Kidney (tissue), 14 donors: ENCODE measurements around the gene TMA7B. TPM values are rescaled to one million over a fixed set of nuclear protein-coding genes. Genes with fewer than 3 reads are reported as not detected.

Experiments
- DNase-seq, 5 donors: peaks; one replicate each; pipeline ENCODE4 v3.0.0-alpha.2; 2013 to 2020
- FAIRE-seq: peaks from 2 replicates; lab custom pipeline; 2012; peaks lifted over from hg19 to GRCh38; lab: Jason Lieb, UNC
- H3K27ac ChIP-seq, 2 donors: one replicate each; pipeline ENCODE4 v1.7.0; 2013; ENCODE audit warnings: low read depth in 2 of 2, low read length in 2 of 2, inconsistent platforms in 1 of 2
- H3K27me3 ChIP-seq: one replicate; pipeline ENCODE4 v1.7.1; 2013; ENCODE audit warnings: low read length, inconsistent platforms; ENCODE audit not compliant: control insufficient read depth, insufficient read depth
- H3K36me3 ChIP-seq, 3 donors: one replicate each; pipeline versions ENCODE4 v1.7.0 to v1.7.1; 2013; ENCODE audit warnings: low read length in 3 of 3, control low read depth in 1 of 3, inconsistent platforms in 1 of 3; ENCODE audit not compliant: insufficient read depth in 3 of 3, control insufficient read depth in 2 of 3
- H3K4me1 ChIP-seq, 3 donors: one replicate each; pipeline versions ENCODE4 v1.7.0 to v1.7.1; 2013; ENCODE audit warnings: low read length in 3 of 3, inconsistent platforms in 1 of 3, low read depth in 1 of 3; ENCODE audit not compliant: control insufficient read depth in 2 of 3, insufficient read depth in 2 of 3
- H3K4me3 ChIP-seq, 3 donors: one replicate each; pipeline versions ENCODE4 v1.7.0 to v1.8.1; 2013; ENCODE audit warnings: low read length in 3 of 3, control low read depth in 1 of 3, inconsistent platforms in 1 of 3
- H3K9ac ChIP-seq, 3 donors: one replicate each; pipeline versions ENCODE4 v1.7.0 to v1.7.1; 2013; ENCODE audit warnings: low read length in 3 of 3, control low read depth in 1 of 3, inconsistent platforms in 1 of 3
- H3K9me3 ChIP-seq, 3 donors: one replicate each; pipeline versions ENCODE4 v1.7.0 to v1.7.1; 2013; ENCODE audit warnings: low read length in 3 of 3, control low read depth in 1 of 3, inconsistent platforms in 1 of 3; ENCODE audit not compliant: control insufficient read depth in 2 of 3, insufficient read depth in 1 of 3
- intact Hi-C: fragments of 100-400 bp; cut with DNase I; formaldehyde crosslinking; loops from one replicate; pipeline ENCODE4 v1.11.1; 2022
- polyA plus RNA-seq: library from polyadenylated mRNA; stranded (reverse); fragments of 350-450 nt; fragmentation: Illumina TruSeq; extraction: RNeasy Lipid Tissue Mini Kit (QIAGEN cat#74804); gene quantifications from one replicate; pipeline ENCODE4 v1.2.3, GENCODE V29; 2014; ENCODE audit warnings: low read depth, low replicate concordance; ENCODE audit not compliant: insufficient read depth
- total RNA-seq: library from RNA; stranded (reverse); fragmentation: NEBNext Ultra II Directional; extraction: Animal tissue kit (Norgen Biotek cat#: 25700); gene quantifications from one replicate; pipeline ENCODE4 v1.2.1, GENCODE V29; 2021
- TF ChIP-seq, protein P1 (sequence below): IDR thresholded peaks from 3 replicates; pipeline ENCODE4 v1.5.1; 2012; ENCODE audit warnings: mild to moderate bottlenecking, moderate library complexity, borderline replicate concordance; ENCODE audit not compliant: insufficient read depth; ENCODE audit errors: extremely low read depth
- donor health status: control.
- donor health status: control.
- donor health status: control.
- donor health status: control.
- donor health status: control.
- donor health status: DM: yes; HTN: yes; CAD: no.
- donor health status: Normal renal cell carcinoma (clear cell type).

TMA7B gene
- total and polyA plus RNA-seq, 2 donors from 2014 or later = 0.63 TPM; not detected in 1

DNA sequence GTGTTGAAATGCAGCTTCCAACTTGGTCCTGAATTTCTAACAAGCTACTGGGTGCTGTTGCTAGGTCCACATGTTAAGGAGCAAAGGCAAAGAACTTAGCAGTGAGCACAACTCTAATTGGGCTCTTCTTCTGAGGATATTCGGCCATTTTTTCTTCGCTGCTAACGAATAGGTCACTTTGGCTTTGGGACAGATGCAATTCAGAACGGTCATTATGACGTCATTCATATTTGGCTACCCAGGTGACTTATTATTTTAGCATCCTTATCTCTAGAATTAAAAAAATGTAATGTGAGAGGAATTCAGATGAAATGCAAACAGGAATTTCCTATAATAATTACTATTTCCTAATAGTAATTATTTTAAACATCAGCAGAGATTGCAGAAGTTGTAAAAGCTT lies 13.9 kb downstream of the TMA7B start:
- no peaks in the 10 kb centered on the region for H3K4me1 ChIP-seq
- TF ChIP-seq, protein P1, sequence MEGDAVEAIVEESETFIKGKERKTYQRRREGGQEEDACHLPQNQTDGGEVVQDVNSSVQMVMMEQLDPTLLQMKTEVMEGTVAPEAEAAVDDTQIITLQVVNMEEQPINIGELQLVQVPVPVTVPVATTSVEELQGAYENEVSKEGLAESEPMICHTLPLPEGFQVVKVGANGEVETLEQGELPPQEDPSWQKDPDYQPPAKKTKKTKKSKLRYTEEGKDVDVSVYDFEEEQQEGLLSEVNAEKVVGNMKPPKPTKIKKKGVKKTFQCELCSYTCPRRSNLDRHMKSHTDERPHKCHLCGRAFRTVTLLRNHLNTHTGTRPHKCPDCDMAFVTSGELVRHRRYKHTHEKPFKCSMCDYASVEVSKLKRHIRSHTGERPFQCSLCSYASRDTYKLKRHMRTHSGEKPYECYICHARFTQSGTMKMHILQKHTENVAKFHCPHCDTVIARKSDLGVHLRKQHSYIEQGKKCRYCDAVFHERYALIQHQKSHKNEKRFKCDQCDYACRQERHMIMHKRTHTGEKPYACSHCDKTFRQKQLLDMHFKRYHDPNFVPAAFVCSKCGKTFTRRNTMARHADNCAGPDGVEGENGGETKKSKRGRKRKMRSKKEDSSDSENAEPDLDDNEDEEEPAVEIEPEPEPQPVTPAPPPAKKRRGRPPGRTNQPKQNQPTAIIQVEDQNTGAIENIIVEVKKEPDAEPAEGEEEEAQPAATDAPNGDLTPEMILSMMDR = no peak
- H3K9me3 ChIP-seq = no peaks in the 10 kb centered on the region
- intact Hi-C loops = no loop called here
- H3K27me3 ChIP-seq = no peaks in the 10 kb centered on the region
- DNase-seq (no peak), FAIRE-seq (no peak)
- H3K9ac ChIP-seq = no peak overlapping the region
- H3K27ac ChIP-seq = no peak overlapping the region
- H3K4me3 ChIP-seq = no peak overlapping the region
- H3K36me3 ChIP-seq = no peaks in the 10 kb centered on the region

DNA sequence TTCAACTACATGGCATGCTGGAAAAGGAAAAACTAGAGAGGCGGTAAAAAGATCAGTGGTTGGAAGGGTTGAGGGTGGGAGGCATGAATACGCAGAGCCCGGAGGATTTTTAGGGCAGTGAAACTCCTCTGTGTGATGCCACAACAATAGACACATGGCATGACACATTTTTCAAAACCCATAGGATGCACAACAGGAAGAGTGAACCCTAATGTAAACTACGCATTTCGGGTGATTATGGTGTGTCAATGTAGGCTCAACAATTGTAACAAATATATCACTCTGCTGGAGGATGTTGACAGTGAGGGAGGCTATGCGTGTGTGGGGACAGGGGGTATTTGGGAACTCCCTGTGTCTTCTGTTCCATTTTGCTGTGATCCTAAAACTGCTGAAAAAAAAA lies 18.9 kb downstream of the TMA7B start:
- intact Hi-C loops = no loop called here
- H3K9me3 ChIP-seq = no peaks in the 10 kb centered on the region
- FAIRE-seq = no peak

DNA sequence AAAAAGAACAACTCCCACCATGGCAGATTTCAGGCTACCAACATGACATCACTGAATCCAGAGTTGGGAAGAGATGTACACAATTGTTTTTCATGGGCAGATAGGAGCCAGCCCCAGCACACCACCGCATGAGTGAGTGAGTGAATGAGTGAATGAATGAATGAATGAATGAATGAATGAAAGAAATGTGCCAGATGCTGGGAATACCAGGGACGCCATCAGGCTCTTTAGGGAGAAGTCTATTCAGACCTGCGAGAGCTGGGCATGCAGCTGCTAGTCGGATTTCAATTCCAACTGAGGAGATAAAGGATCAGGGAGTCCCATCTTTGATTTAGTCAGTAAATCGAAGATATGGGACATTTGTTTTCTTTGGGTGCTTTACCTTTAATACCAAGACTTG lies 19.3 kb downstream of the TMA7B start:
- DNase-seq = no peak
- Histone ChIP-seq H3K4me3 (no peak overlapping the region), H3K27me3 (no peaks in the 10 kb centered on the region), H3K36me3 (no peaks in the 10 kb centered on the region), H3K4me1 (no peaks in the 10 kb centered on the region), H3K27ac (no peak overlapping the region), H3K9me3 (no peaks in the 10 kb centered on the region), H3K9ac (no peak overlapping the region)
- no peak for FAIRE-seq
- TF ChIP-seq, protein P1 = no peak
- intact Hi-C loops = no loop called here

More for the DNA sequence above, 18.9 kb downstream of the TMA7B start:
- Histone ChIP-seq H3K27ac (no peak overlapping the region), H3K4me1 (no peaks in the 10 kb centered on the region), H3K4me3 (no peak overlapping the region), H3K27me3 (no peaks in the 10 kb centered on the region), H3K36me3 (no peaks in the 10 kb centered on the region), H3K9ac (no peak overlapping the region)
- no peak for DNase-seq
- TF ChIP-seq, protein P1 = no peak

DNA sequence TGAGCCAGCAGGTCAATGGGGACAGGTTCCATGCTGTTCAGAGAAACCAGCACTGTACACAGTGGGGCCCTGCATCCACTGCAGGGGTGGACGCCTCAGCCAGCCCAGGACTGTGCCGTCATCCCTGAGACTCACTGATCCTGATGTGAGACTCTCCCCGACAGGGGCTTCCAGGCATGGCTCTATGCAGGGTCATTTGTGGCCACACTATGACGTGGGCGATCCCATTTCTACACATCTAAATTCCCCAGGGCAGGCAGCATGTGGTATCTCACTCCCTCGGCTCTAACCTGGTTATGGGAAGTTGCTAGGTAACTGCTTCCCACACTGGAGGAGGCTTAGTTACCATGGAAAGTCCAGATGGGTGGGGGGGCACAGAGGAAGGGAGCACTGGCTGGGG lies 20.4 kb downstream of the TMA7B start:
- FAIRE-seq (no peak), DNase-seq (no peak)
- no peaks in the 10 kb centered on the region for H3K9me3 ChIP-seq
- no peak overlapping the region for H3K4me3 ChIP-seq
- H3K9ac ChIP-seq = no peak overlapping the region
- no peak overlapping the region for H3K27ac ChIP-seq
- H3K27me3 ChIP-seq = no peaks in the 10 kb centered on the region
- no peaks in the 10 kb centered on the region for H3K36me3 ChIP-seq
- intact Hi-C loops = no loop called here
- TF ChIP-seq, protein P1 = no peak
- H3K4me1 ChIP-seq = no peaks in the 10 kb centered on the region
